GM21381 (cell line): Measurements from ENCODE around the gene TNFRSF1A.
"Not testable (repeated sequence)": the region's sequence is repeated elsewhere in the genome, so short reads cannot be mapped to it uniquely, and the experiment has no call there.

Experiments used
- ATAC-seq: cut with Tn5 transposase; IDR thresholded peaks from one replicate; pipeline ENCODE4 v1.9.1; 2021; ENCODE audit warnings: mild to moderate bottlenecking, moderate library complexity; ENCODE audit not compliant: unreplicated experiment

Gene TNFRSF1A

GRCh38 chr12:6358881-6359280 is 17.0 kb upstream of the TNFRSF1A start:
- ATAC-seq = no peak

GRCh38 chr12:6356374-6356820 is 14.5 kb upstream of the TNFRSF1A start:
- ATAC-seq = no peak

DNA sequence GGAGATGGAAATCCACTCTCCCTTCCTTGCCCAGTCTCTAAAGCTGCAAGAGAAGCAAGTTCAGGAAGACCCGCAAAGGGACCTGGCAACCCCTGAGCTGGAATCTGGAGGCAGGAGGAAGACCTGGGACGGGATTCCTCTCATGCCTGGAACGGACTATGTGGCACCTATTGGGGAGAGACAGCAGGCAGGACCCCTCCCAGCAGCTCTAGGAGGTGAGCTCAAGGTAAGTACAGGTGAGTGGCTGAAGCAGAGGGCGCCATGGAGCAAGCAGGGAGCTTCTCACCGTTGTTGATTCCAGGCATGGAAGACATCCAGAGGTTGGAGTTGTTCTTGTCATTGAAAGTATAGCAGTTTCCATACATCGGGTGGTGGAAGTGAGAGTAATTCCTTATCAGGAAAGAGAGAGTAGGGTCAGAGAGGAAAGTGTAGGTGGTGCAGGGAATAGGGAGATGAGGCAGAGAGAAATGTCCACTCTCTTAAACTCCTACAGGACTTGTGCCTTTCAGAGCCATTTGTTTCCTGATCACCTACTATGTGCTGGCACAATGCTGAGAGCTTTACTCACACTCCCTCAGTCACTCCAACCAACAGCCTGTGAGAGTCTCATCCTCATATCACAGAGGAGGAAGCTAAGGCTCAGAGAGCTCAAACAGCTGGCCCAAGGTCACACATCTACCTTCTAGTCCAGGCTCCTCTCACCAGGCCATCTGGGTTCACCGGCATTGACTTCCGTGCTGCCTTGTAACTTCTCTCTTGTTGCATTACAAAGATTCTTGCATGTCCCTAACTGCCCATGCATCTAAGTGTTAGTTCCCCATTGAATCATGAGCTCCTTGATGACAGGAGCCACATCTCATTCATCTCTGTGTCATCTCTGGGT is 13.9 kb upstream of the TNFRSF1A start:
- no peak for ATAC-seq

DNA sequence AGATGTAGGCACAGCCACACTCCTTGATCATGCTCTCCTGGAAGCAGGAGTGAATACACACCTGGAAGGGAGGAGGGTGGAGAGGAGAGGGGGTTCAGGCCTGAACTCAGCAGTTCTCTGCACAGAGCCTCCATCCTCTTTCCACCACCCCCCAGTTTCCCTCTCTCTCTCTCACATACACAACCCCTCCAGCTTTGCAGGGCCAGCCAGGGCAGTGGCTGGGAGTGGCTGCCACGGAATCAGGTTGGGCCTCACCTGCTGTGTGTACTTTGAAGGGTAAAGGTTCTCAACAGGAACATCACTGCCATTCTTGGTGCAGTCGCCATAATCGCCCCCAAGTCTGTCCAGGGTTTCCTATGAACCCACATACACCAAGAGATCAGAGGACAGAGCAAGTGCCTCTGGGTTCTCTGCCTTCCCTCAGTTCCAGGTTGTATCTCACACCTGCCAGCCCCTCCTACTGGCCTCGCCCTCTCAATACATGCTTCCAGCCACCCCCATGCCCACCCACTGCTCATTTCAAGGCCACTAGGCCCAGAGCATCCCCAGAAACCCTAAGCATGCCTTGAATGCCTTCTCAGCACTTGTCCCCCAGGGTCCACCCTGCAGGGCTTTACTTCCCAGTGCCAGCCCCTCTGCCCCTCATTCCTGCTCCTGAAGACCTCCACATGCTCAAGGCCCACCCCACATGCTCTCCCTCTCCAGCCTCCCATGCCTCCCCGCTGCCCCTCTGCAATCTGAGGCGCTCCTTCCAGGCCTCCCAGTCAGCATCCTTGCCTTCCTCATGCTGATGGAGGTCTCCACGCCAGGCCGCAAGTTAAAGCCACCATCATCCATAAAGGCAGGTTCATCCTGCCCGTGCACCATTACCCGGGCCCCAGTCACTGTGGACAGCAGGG is 12.9 kb upstream of the TNFRSF1A start:
- no peak for ATAC-seq

- no peak for ATAC-seq
These were observed 10.6 kb upstream of the TNFRSF1A start for GRCh38 chr12:6352193-6353173.

GRCh38 chr12:6351622-6352021 is 9.7 kb upstream of the TNFRSF1A start:
- ATAC-seq = no peak

GRCh38 chr12:6347367-6348338 is 5.8 kb upstream of the TNFRSF1A start:
- no peak for ATAC-seq

DNA sequence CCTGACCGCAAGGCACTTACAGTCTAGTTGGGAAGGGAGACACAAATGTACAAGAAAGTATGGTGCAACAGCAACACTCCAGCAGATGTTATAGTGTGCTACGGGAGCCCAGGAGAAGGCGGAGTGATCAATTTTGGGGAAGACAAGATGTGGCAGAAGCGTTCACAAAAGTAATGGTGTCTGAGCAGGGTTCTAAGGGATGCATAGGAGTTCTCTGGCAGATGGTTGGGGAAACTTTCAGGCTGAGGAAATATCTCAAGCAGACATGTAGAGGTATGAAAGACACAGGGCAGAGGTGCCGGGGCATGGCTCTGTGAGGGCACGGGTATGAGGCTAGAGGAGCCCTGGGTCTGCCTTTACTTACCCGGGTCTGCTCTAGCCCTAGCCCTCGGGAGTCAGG is 5.1 kb upstream of the TNFRSF1A start:
- no peak for ATAC-seq

DNA sequence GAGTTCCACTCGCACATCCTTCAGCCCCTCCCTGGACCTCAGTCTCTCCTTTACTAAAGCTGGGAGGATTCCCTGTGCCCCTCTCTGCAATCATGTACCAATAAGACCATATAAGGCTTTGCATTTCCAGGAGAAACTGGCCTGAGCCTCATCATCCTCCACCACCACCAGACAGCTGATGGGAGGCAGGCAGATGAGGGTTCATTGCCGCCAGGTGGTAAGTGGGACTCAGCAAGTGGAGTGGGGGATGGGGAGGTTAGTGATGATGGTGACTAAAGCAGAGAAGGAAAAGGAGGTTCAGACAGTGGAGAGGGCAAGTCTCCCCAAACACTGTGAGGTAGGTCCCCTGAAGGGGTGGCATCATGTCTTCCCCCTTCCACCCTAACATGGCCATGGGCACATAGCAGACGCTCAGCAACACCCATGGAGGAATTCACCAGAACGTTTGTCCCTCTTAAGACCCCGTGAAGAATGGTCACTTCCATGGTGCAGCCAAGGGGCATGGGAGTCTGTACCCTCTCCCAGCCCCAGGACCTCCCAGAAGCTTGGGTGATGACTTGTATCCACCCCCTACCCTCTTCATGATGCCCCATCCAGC is 4.5 kb upstream of the TNFRSF1A start:
- ATAC-seq = no peak

GRCh38 chr12:6345319-6346091 is 3.6 kb upstream of the TNFRSF1A start:
- no peak for ATAC-seq

DNA sequence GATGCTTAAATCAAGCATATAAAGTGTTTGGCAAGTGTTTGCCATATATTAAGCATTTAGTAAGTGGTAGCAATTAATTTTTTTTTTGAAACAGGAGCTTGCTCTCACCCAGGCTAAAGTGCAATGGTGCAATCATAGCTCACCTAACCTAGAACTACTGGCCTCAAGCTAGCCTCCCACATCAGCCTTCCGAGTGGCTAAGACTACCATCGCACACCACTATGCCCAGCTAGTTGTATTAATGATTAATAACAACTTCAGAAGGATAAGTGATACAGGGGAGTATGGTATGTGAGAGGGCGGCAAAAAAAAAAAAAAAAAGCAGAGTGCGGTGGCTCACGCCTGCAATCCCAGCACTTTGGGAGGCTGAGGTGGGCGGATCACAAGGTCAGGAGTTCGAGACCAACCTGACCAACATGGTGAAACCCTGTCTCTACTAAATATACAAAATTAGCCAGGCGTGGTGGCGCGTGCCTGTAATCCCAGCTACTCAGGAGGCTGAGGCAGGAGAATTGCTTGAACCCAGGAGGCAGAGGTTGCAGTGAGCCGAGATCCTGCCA is 2.3 kb upstream of the TNFRSF1A start:
- ATAC-seq = not testable (repeated sequence)

GRCh38 chr12:6343518-6343917 is 1.6 kb upstream of the TNFRSF1A start:
- no peak for ATAC-seq

GRCh38 chr12:6342140-6342889 is 439 bp upstream of the TNFRSF1A start:
- ATAC-seq = no peak

- no peak for ATAC-seq
These were observed 995 bp downstream of the TNFRSF1A start for GRCh38 chr12:6340745-6341416.

DNA sequence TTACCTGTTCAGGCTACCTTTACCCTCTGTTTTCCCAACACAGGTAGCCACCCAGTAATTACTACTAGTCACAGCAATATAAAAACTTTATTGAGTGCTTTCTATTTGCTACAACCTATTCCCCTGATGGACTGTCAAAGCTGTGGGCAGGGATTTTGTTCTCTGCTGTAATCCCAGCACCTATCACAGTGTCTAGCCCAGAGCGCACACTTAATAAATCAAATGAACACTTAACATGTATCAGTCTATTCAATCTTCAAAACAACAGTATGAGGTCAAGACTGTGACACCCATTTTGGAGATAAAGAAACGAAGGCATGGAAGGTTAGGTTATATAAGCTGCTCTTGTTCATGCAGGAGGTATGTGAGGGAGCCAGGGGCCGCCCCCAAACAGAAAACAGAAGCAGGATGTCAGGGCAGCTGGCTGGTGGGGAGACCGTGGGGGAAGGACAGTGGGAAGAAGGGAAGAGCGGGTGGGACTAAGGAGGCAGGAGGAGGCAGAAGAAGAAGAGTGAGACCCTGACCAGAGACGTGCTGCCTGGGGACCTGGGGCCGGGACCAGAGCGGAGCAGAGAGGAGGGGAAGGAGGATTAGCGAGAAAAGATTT is 1.7 kb downstream of the TNFRSF1A start:
- no peak for ATAC-seq

DNA sequence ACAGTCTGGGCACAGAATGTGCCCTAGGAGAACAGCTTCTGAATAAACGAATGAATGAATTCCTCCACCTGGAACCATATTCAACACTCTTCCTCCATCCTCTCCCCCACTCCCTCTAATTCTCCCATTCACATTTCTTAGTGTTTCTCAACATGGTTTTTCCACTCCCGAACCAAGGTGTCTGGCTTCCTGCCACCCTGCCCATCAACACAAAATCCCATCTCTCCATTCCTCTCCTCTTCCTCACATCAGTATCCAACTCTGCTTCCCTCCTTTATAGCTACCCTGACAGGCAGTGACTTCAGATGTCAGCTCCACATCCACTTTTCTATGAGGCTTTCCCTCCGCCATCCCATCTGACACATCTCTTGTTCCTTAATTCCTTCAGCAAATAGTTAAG is 2.9 kb downstream of the TNFRSF1A start:
- ATAC-seq = no peak
